K562 (cell line): ENCODE measurements around the gene ZNF358. TPM values are rescaled to one million over a fixed set of nuclear protein-coding genes. Genes with fewer than 3 reads are reported as not detected.

Source experiments
- ATF1 ChIP-seq, 2 experiments: fragments of 450-650 bp in 1 of 2; IDR thresholded peaks; 2 replicates each; pipeline ENCODE4 v1.6.1; 2016; ENCODE audit warnings: missing compliant biosample characterization in 1 of 2, missing genetic modification characterization in 1 of 2
- C11orf30 ChIP-seq: fragments of 450-650 bp; IDR thresholded peaks from 2 replicates; pipeline ENCODE4 v1.6.1; 2016; ENCODE audit warnings: low read depth, mild to moderate bottlenecking
- CREM ChIP-seq: IDR thresholded peaks from 2 replicates; pipeline ENCODE4 v1.6.1; 2014; ENCODE audit warnings: antibody characterized with exemption, low read depth
- CTBP1 ChIP-seq: fragments of 450-650 bp; IDR thresholded peaks from 2 replicates; pipeline ENCODE4 v1.6.1; 2016; ENCODE audit warnings: borderline replicate concordance
- ESRRA ChIP-seq: fragments of 450-650 bp; IDR thresholded peaks from 2 replicates; pipeline ENCODE4 v1.6.1; 2014; ENCODE audit warnings: low read depth, mild to moderate bottlenecking, moderate library complexity, borderline replicate concordance
- FOXJ3 ChIP-seq: sonication (generic); formaldehyde crosslinking; IDR thresholded peaks from 2 replicates; pipeline ENCODE4 v1.4.0; 2020; ENCODE audit warnings: mild to moderate bottlenecking, missing genetic modification reagents
- MXI1 ChIP-seq: IDR thresholded peaks from 2 replicates; pipeline ENCODE4 v1.6.1; 2011; ENCODE audit warnings: low read depth, mild to moderate bottlenecking, improper control_type of control experiment, low read length
- MYC ChIP-seq, 2 experiments: fragments of 250-450 bp in 1 of 2; sonication (Bioruptor Pico) in 1 of 2; IDR thresholded peaks; 2 replicates each; pipeline versions ENCODE4 v1.5.1 to v1.6.1; 2012 to 2021; ENCODE audit warnings: low read depth in 2 of 2, borderline replicate concordance in 1 of 2, improper control_type of control experiment in 1 of 2, low read length in 1 of 2, mild to moderate bottlenecking in 1 of 2, moderate library complexity in 1 of 2
- PHF20 ChIP-seq: fragments of 450-650 bp; IDR thresholded peaks from 2 replicates; pipeline ENCODE4 v1.6.1; 2018; ENCODE audit not compliant: partially characterized antibody
- PHF8 ChIP-seq: fragments of 200-600 bp; sonication (generic); IDR thresholded peaks from 2 replicates; pipeline ENCODE4 v1.6.1; 2012; ENCODE audit warnings: mixed run types, mild to moderate bottlenecking, inconsistent platforms, low read length, moderate library complexity, borderline replicate concordance
- RBBP5 ChIP-seq: fragments of 200-600 bp; sonication (generic); IDR thresholded peaks from 2 replicates; pipeline ENCODE4 v1.6.1; 2012; ENCODE audit warnings: borderline replicate concordance, mild to moderate bottlenecking, low read length, control low read depth, inconsistent platforms; ENCODE audit not compliant: insufficient read depth, poor library complexity, severe bottlenecking
- RFX5 ChIP-seq: IDR thresholded peaks from 2 replicates; pipeline ENCODE4 v1.6.1; 2011; ENCODE audit warnings: low read depth, mild to moderate bottlenecking, improper control_type of control experiment, low read length
- ZBTB12 ChIP-seq: fragments of 250-450 bp; sonication (Bioruptor Pico); IDR thresholded peaks from 2 replicates; pipeline ENCODE4 v1.4.0; 2020
- ZNF140 ChIP-seq: fragments of 250-450 bp; sonication (Bioruptor Pico); IDR thresholded peaks from 2 replicates; pipeline ENCODE4 v1.8.0; 2021; ENCODE audit warnings: moderate library complexity, mild to moderate bottlenecking, inconsistent platforms
- ZNF586 ChIP-seq: fragments of 450-650 bp; formaldehyde crosslinking; conservative IDR thresholded peaks from 2 replicates; pipeline ENCODE4 v1.4.0; 2020; ENCODE audit warnings: mild to moderate bottlenecking, moderate library complexity
- ZNF592 ChIP-seq: fragments of 450-650 bp; IDR thresholded peaks from 2 replicates; pipeline ENCODE4 v1.6.1; 2017; ENCODE audit warnings: antibody characterized with exemption, mild to moderate bottlenecking
- ZNF830 ChIP-seq: fragments of 250-450 bp; sonication (Bioruptor Pico); IDR thresholded peaks from 2 replicates; pipeline ENCODE4 v1.5.0; 2021; ENCODE audit warnings: mild to moderate bottlenecking
- polyA plus RNA-seq, 8 experiments: library from polyadenylated mRNA; depleted of rRNA in 4 of 8; stranded (reverse) in 5 of 8; unstranded in 3 of 8; fragments of >200 nt; fragmentation: Nextera tagmentation in 2 of 8; fragmentation: Illumina TruSeq in 1 of 8; extraction: Ambion mirVana in 2 of 8; extraction: Trizol in 1 of 8; gene quantifications; 2 replicates each; pipeline versions ENCODE4 v1.2.1 to v1.2.3, GENCODE V29; 2011 to 2014; ENCODE audit warnings: inconsistent platforms in 1 of 8, missing spikeins in 1 of 8
- total RNA-seq, 7 experiments: library from RNA; depleted of rRNA in 6 of 7; stranded (reverse); fragments of >200 nt in 6 of 7; fragmentation: Illumina TruSeq in 2 of 7; extraction: Trizol in 2 of 7; gene quantifications; 2 replicates each; pipeline versions ENCODE4 v1.2.1 to v1.2.3, GENCODE V29; 2011 to 2021; ENCODE audit warnings: low replicate concordance in 1 of 7
- TF ChIP-seq, protein P1 (sequence below): fragments of 450-650 bp; IDR thresholded peaks from 2 replicates; pipeline ENCODE4 v1.6.1; 2016; ENCODE audit warnings: borderline replicate concordance
- TF ChIP-seq, protein P2 (sequence below): sonication (generic); formaldehyde crosslinking; IDR thresholded peaks from 2 replicates; pipeline ENCODE4 v1.8.0; 2022; ENCODE audit warnings: mild to moderate bottlenecking, missing genetic modification reagents

ZNF358 gene
- total and polyA plus RNA-seq, 9 of the 15 experiments (the other 6 are each of a cell fraction or from before 2014, with no cell fraction given): 0.04 to 17.2 (median 4.9) TPM

- TF ChIP-seq ZNF592 (0 out of 2 replicates have a peak, but pooled peaks have one; percentile 31), ZNF140 (no peak), ZNF830 (0 out of 2 replicates have a peak, but pooled peaks have one; percentile 29), ZBTB12 (peak; percentile 96), ATF1 (CRISPR knock-in tag; IDR thresholded peaks at IDR 0.05) (peak; percentile 85), ATF1 (tag; IDR thresholded peaks at IDR 0.05) (peak; percentile 99), FOXJ3 (no peak), ESRRA (peak; percentile 53; the same call in 1 of the 2 replicates), RFX5 (peak; percentile 79), PHF8 (peak; percentile 93), PHF20 (peak; percentile 78), MXI1 (peak; percentile 62; the same call in 1 of the 2 replicates), ZNF586 (CRISPR knock-in tag) (no peak), CTBP1 (peak; percentile 43; the same call in 1 of the 2 replicates), RBBP5 (peak; percentile 35), MYC (IDR thresholded peaks at IDR 0.05; ENCODE audit: low read depth, low read length) (peak; percentile 76), MYC (CRISPR knock-in tag; IDR thresholded peaks at IDR 0.05; ENCODE audit: borderline replicate concordance, low read depth) (no peak), CREM (peak; percentile 99), C11orf30 (peak; percentile 59)
- TF ChIP-seq, protein P1, sequence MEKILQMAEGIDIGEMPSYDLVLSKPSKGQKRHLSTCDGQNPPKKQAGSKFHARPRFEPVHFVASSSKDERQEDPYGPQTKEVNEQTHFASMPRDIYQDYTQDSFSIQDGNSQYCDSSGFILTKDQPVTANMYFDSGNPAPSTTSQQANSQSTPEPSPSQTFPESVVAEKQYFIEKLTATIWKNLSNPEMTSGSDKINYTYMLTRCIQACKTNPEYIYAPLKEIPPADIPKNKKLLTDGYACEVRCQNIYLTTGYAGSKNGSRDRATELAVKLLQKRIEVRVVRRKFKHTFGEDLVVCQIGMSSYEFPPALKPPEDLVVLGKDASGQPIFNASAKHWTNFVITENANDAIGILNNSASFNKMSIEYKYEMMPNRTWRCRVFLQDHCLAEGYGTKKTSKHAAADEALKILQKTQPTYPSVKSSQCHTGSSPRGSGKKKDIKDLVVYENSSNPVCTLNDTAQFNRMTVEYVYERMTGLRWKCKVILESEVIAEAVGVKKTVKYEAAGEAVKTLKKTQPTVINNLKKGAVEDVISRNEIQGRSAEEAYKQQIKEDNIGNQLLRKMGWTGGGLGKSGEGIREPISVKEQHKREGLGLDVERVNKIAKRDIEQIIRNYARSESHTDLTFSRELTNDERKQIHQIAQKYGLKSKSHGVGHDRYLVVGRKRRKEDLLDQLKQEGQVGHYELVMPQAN: peak; percentile 34
- TF ChIP-seq, protein P2, sequence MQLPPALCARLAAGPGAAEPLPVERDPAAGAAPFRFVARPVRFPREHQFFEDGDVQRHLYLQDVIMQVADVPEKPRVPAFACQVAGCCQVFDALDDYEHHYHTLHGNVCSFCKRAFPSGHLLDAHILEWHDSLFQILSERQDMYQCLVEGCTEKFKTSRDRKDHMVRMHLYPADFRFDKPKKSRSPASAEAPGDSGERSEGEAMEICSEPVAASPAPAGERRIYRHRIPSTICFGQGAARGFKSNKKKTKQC (CRISPR knock-in tag): peak; percentile 25; the same call in 1 of the 2 replicates
Observed at GRCh38 chr19:7488736-7489353, 27.1 kb upstream of the ZNF358 start, which contains the start of gene PEX11G (continued).
